ENCODE measurements around the gene CRYAA.
"Not testable (repeated sequence)": the region's sequence is repeated elsewhere in the genome, so short reads cannot be mapped to it uniquely, and the experiment has no call there.

CRYAA gene, protein sequence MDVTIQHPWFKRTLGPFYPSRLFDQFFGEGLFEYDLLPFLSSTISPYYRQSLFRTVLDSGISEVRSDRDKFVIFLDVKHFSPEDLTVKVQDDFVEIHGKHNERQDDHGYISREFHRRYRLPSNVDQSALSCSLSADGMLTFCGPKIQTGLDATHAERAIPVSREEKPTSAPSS

DNA sequence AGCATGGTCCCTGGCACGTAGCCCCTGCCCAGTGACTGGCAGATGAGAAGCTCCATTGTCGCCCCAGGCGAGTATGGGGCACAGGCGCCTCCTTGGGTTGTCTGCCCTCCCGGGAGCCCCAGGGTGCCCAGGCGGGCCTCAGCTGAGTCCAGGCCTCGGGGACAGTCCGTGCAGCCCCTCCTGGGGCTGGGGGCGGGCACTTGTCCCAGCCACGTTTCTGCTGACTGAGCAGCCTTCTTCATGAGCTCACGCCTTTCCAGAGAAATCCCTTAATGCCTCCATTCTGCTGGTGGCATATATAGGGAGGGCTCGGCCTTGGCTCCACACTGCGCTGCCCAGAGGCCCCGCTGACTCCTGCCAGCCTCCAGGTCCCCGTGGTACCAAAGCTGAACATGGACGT lies at the start of gene CRYAA:
Gene CRYAA, plus strand, starts transcription at position 301 of the 400 bp plus-strand sequence. Its CDS starts 92 bp downstream, at position 393.
- intact Hi-C loops (cut with DNase I); DNase-seq: not testable (repeated sequence)

DNA sequence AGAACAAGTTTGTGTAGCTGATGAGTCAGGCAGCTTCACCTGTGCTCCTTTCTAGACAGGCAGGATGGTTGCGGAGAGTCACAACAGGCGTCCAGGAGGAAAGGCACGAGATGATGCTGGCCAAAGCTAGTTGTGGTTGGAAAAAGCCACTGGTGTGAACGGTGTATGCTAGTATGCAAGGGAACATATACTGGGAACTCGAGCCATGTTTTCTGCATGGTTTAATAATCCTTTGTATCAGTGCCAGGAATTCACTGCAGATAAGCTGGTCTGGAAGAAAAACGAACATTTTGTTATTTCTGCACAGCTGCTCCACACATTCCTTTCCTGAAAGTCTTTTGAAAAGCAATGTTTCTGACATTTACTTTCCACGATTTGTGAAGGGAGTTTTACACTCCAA lies 38.7 kb upstream of the CRYAA start:
- intact Hi-C loops (cut with DNase I): not testable (repeated sequence)

DNA sequence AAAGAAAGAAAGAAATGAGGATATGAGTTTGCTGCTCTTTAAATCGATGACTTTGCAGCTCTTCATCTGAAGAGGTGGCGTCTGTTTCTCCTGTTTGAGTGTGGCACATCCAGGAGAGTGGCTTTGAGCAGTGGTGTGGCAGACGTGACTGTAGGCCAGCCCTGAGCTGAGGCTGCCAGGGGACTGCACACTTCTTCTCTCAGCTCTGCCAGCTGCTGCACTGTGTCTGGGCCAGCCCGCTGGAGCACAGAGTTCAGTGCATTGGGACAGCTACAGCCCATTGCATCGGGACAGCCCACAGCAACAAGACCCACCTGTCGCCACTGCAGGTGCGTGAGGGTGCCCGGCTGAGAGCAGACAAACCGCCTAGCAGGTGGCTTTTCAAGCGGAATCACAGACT lies 34.3 kb upstream of the CRYAA start:
- intact Hi-C loops (cut with DNase I); DNase-seq: not testable (repeated sequence)

More for the DNA sequence above, 38.7 kb upstream of the CRYAA start:
- DNase-seq: not testable (repeated sequence)

DNA sequence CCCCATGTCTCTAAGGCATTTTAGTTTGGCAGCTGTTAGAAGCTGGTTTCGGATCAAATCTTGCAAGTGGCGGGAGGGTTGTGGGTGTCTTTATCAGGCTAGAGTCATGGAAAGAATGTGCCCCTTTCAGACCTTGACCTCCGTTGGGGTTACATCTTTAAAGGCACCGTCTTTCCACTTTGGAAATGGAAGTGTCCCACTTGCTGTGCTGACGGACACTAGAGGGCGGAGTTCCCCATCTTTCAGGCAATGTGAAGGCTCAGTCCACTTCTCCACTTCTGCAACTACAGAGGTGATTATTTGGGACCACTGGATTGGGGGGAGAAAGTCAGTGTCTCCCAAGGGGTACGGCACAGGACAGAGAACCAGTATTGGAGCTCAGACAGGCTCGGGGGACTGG lies 29.9 kb upstream of the CRYAA start:
- DNase-seq; intact Hi-C loops (cut with DNase I): not testable (repeated sequence)

DNA sequence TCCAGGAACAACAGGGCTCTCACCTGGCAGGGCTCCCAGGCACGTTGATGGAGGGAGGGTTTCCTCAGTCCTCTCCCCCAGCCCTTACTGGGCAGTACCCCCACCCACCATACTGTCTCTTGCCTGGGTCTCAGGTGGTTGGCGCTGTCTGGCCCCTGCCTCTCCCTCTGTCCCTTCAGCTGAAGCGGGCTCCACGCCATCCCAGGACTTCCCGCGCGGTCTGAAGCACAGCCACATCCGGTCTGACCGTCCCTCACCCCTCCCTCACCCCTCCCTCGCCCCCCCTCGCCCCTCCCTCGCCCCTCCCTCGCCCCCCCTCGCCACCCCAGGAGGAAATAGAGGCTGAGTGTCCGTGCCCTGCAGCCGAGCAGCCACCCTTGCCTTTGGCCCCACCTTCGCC lies 27.4 kb upstream of the CRYAA start:
- intact Hi-C loops (cut with DNase I); DNase-seq: not testable (repeated sequence)

DNA sequence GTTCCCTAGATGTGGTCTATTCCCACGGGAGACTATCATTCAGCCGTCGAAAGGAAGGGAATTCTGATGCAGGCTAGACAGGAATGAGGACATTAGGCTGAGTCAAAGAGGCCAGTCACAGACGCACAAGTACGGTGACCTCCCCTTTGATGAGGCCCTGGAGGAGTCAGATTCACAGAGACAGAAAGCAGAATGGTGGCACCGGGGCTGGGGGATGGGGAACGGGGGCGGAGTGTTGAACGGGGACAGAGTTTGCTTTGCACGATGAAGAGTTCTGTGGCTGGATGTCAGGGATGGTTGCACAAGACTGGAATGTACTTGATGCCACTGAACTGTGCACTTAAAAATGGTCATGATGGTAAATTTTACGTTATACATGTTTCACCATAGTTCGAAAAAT lies 22.2 kb upstream of the CRYAA start:
- DNase-seq; intact Hi-C loops (cut with DNase I): not testable (repeated sequence)

DNA sequence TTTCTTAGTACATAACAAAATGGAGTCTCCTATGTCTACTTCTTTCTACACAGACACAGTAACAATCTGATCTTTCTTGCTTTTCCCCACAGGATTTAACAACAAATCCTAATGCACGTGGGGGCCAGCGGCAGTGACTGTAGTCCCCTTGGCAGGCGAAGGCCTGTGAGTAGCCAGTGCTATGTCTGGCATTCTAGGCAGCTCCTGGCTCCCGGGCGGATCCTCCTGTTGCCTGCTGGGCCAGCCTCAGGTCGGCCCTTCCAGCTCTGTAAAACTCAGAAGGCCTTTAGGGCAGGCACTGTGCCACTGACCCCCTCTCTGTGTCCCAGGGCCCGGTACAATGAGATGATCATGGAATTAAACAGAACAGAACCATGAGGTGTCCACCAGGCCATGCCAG lies 20.8 kb upstream of the CRYAA start:
- intact Hi-C loops (cut with DNase I); DNase-seq: not testable (repeated sequence)

DNA sequence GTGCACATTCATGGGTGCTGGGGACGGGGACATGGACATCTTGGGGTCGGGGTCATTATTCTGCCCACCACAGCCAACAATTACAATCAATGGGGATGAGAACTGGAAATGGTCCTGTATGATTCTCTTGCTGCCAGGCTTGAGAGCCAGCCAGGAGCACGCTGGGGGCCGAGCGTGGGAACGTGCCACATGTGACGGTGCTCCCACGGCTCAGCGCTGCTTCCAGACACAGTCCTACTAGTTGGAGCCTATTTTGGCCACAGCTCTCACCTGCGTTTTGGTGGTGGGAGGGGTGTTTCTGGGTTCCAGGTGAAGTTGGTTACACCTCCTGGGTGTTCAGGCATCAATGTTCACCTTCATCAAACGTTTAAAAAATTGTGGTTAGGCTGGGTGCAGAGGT lies 19.5 kb upstream of the CRYAA start:
- DNase-seq; intact Hi-C loops (cut with DNase I): not testable (repeated sequence)

DNA sequence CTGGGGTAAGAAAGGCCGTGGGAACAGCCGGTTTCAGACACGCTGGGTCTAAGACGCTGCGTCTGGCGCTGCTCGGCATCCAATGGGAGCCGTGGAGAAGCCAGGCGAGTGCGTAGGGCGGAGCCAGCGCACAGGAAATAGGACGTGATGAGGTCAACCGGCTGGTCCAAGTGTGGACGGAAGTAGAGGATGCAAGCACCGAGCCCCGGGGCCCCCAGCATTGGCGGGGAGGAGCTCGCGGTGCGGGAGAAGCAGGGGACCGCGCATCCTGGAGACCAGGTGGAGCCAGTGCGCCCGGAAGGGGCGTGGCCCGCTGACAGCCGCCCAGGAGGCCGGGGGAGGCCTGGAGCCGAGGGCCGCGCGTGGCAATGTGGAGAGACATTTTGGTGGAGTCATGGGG lies 15.2 kb upstream of the CRYAA start:
- DNase-seq; intact Hi-C loops (cut with DNase I): not testable (repeated sequence)

DNA sequence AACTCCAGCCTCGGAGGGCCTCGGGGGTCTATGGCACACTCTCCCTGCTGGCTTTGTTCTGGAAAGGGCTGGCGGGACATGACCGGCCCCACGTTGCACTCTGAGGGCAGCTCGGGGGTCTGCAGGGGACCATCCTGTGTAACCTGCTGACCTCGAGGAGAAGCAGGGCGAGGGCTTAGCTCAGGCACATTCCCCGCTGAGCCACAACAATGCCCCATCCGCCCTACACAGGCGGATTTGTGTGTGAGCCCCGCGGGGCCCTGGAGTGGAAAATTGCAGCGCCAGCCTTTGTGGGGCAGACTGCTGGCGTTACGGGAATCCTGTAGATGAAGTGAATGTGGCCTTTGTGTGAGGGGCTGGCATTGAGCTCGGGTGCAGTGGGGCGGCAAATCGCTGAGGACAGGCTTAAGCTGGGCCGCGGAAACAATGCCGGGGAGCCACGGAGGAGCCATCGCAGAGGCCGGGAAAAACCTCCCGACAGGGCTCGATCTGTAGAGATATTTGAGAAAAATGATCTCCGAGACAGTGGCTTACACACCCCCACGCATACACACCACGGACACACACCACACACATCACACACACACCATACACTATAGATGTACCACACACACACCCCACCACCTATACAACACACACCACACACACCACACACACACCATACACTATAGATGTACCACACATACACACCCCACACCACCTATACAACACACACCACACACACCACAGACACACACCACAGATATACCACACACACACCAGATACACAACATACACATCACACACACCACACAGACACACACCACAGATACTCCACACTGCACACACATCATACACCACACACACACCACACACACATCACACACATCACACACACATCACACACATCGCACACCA lies 9.3 kb upstream of the CRYAA start:
- DNase-seq: peak in 1 of 10 donors; percentile 15
- intact Hi-C loops (cut with DNase I): not testable (repeated sequence)

DNA sequence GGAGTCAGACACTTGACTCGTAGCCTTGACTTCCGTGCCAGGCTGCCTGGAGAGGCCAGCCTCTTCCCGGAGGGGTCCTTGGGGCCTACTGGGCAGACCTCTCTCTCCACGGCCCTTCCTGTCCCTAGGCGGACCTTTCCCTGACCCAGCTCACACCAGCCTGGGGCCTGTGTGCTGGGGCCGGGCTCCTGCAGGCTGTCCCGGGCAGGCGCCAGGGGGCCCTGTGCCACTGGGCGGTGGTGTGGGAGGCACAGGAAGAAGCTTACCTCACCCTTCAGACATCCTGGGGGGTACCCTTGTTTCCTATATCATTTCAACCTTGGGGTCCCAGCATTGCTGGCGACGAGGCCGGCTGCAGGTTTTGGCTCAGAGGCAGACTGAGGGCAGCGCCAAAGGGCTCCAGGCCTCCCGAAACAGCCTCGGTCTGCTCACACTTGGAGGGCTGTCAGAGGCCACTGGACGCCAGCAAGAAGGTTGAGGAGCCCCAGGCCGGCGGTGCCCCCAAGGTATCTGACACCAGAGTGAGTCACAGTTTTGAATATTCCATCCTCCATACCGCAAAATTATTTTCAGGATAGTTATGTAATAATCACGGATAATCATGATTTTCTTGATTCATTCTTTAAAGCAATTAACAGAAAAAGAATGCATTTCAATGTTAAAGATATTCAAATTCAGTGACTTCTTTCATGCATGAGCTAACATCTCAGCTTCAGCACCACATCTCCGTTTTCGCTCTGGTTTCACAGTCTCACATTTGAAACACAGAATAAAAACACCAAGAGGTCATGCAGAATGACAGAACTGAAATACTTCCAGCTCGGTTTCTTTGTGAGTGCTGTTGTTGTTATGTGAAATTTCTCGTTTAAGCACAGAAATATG lies 6.7 kb upstream of the CRYAA start:
- intact Hi-C loops (cut with DNase I); DNase-seq: not testable (repeated sequence)

DNA sequence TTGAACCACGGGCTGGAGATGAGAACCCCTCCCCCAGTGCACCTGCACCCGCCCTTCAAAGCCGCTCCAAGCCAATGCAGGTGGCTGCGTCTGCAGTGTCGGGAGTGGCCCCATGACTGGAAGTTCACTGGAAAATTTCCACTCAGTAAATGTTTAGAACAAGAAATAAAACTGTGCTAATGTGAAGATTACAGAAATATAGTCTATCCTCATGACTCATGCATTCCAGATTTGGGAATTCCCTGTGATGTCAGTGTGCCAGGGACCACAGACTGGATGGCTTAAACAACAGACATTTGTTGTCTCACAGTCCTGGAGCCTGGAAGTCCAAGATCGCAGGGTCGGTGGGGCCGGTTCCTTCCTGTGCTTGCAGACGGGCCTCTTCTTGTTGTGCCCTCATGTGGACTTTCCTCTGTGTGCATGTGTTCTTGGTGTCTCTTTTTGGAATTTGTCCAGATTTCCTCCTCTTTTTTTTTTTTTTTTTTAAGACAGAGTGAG lies 6.1 kb upstream of the CRYAA start:
- DNase-seq; intact Hi-C loops (cut with DNase I): not testable (repeated sequence)

DNA sequence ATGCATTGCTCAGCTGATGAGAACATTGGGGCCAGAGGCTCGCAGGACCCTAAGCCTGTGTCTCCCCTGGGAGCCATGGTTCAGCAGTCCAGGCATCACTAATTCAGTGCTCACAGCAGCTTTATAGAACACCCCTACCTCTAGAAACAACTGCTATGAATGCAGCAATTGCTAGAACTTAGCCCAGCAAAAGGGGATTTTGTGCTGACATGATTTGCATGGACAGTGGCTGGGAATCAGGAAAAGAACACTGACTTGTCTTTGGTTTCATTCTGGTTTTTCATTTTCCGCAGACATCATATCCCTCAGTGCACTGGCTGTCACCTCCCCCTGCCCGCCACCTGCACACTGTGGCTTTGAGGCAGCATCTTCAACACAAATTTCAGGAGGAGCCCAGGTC lies 4.0 kb upstream of the CRYAA start:
- DNase-seq; intact Hi-C loops (cut with DNase I): not testable (repeated sequence)

DNA sequence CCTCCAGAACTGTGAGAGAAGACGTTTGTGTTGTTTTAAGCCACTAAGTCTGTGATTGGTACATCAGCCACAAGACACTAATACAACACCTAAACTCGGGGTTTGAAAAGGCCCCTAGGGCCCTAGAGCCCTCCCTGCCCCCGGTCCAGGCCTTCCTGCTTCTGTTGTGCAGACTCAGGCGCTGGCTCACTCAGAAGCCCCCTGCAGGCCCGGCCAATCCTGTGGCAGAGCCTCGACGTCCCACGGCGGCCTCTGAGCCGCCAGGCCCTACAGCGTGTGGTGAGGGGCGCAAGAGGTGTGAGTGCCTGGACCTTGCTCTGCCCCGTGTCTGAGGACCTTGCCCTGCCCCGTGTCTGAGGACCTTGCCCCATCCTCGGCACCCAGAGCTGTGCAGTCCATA lies 3.1 kb upstream of the CRYAA start:
- DNase-seq; intact Hi-C loops (cut with DNase I): not testable (repeated sequence)

DNA sequence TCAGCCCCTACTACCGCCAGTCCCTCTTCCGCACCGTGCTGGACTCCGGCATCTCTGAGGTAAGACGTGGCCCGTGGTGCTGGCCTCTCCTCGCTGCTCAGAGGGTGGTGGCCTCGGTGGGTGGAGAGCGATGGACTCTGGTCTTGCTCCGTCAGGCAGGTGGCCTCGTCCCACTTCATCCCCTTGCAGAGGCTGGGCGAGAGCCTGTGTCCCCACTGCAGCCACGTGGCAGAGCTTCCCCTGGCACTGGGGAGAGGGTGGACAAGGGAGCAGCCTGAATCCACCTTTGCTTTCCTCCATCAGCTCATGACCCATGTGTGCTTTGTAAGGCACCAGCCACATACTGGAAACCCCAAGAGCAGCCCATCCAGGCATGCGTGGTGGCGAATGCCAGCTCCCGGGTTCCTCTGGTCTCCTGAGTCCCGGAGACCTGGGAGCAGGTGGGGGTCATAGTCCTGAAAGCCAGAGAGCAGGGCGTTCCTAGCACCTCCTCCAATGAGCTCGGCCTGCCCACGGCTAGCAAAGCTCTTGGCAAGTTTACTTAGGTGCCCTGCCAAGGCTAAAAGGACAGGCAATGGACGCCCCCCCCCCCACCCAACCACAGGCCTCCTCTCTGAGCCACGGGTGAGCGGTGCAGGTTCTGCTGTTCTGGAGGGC lies 550 bp downstream of the CRYAA start:
- intact Hi-C loops (cut with DNase I): not testable (repeated sequence)
- DNase-seq: peak in 1 of 10 donors; percentile 9

DNA sequence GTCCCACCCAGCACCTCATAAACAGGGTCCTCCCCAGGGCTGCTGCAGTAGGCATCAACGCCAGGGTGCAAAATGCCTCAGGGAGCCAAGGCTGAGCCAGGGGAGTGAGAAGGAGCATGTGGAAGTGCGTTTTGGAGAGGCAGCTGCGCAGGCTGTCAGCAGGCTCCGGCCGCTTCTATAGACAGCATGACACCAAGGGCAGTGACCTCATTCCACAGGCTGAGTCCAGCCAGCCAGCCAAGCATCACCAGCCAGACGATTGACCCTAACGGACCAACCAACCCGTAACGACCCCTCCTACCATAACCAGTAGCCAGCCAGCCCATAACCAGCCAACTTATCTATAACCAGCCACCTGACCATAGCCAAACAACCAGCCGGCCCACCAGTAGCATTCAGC lies 1.1 kb downstream of the CRYAA start:
- intact Hi-C loops (cut with DNase I): not testable (repeated sequence)
- peak in 1 of 10 donors; percentile 5 for DNase-seq

DNA sequence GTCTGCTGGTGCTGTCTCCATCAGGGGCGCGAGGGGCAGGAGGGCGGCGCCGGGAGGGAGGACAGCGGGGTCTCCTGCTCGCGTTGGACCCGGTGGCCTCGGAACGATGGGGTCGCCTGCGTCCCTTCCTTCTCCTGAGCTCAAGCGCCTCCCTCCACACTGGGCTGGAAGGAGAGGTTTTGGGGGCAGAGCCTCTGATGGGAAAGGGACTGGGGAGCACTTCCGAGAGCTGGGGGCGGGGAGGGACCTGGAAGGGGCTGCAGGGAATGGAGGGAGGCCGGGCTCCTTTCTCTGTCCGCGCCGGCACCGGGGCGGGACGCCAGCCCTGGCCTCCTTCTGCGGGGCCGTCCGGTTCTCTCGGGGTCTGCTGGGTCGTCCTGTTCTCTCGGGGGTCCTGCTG lies 4.0 kb downstream of the CRYAA start:
- intact Hi-C loops (cut with DNase I): not testable (repeated sequence)
- DNase-seq: peak in 1 of 10 donors; percentile 1

DNA sequence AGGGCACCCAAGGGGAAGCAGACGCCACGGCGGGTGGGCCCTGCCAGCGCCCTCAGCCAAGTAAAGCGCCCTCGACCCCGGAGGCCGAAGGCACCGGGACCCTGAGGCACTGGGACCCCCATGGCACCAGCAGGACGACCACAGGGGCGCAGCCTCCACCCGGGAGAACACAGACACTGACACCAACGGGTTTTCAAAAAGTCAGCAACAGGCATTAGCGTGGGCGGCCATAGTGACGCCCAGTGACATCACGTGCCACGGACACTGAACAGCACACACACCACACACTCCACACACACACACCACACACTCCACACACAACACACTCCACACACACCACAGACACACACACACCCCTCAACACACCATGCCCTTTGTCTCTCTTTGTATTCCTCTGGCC lies 4.6 kb downstream of the CRYAA start:
- intact Hi-C loops (cut with DNase I): not testable (repeated sequence)
- peak in 1 of 10 donors; percentile 10 for DNase-seq

DNA sequence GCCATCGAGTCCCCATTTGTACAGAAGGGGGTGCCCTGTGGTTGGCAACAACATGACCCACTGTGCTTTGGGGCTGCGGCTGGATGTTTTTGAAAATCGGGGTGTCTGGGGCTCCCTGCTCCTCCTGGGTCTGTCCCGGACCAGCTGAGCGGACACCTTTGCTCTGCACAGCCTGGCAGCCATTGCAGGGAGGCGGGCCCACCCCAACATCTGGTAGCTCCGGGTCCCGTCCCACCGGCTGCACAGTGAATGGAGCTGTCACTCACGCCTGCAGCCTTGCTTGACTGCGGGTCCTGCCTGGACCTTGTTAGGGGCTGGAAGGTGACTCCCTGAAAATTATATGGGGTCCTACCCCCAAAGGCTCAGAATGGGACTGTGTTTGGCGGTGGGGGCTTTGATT lies 5.1 kb downstream of the CRYAA start:
- peak in 1 of 10 donors; percentile 16 for DNase-seq
- intact Hi-C loops (cut with DNase I): not testable (repeated sequence)

DNA sequence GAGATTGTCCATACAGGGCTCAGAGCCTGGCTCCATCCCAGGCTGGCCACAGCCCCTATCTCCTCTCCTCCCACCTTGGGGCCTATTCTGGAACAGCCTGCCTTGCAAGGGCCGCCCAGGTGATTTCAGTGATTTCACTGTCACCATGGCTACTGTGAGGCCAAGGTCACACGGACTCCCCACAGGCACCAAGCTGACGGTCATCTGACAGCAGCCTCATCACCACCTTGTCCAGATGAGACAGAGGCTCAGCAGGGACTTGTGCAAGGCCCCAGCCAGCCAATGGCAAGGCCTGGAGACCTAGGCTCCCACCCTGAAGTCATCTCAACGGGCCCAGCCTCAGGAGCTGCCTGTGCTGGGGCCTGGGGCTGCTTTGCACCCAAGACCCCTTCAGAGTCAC lies 6.2 kb downstream of the CRYAA start:
- intact Hi-C loops (cut with DNase I); DNase-seq: not testable (repeated sequence)

Measured in posterior cingulate gyrus (tissue), 11 donors.